GM23338 (cell line): ENCODE data around the gene HCRTR1. TPM values are rescaled to one million over a fixed set of nuclear protein-coding genes. Genes with fewer than 3 reads are reported as not detected.

Experiments used
- ATAC-seq: fragments of 200-7000 bp; cut with Tn5 transposase; 3 replicates; pipeline ENCODE4 v1.9.1; 2020
- DNase-seq: peaks from one replicate; pipeline ENCODE4 v3.0.0-alpha.2; 2015; ENCODE audit warnings: low spot score
- H2AFZ ChIP-seq: fragments of 200-600 bp; sonication (generic); 2 replicates; pipeline ENCODE4 v1.8.0; 2016; ENCODE audit warnings: antibody characterized with exemption, mild to moderate bottlenecking, moderate library complexity
- H3F3A ChIP-seq: fragments of 200-600 bp; sonication (generic); replicated peaks from 2 replicates; pipeline ENCODE4 v1.8.0; 2017; ENCODE audit warnings: antibody characterized with exemption, mixed run types, low read depth
- H3K27ac ChIP-seq: fragments of 200-600 bp; sonication (generic); 2 replicates; pipeline ENCODE4 v1.6.1; 2016; ENCODE audit warnings: low read depth
- H3K27me3 ChIP-seq: fragments of 200-600 bp; sonication (generic); 2 replicates; pipeline ENCODE4 v1.8.0; 2016; ENCODE audit warnings: mild to moderate bottlenecking, mixed run types, moderate library complexity; ENCODE audit not compliant: insufficient read depth
- H3K36me3 ChIP-seq: fragments of 200-600 bp; sonication (generic); 2 replicates; pipeline ENCODE4 v1.8.0; 2016; ENCODE audit warnings: mild to moderate bottlenecking; ENCODE audit not compliant: insufficient read depth
- H3K4me1 ChIP-seq: fragments of 200-600 bp; sonication (generic); 2 replicates; pipeline ENCODE4 v1.8.0; 2016; ENCODE audit warnings: mild to moderate bottlenecking, moderate library complexity; ENCODE audit not compliant: insufficient read depth
- H3K4me2 ChIP-seq: fragments of 200-600 bp; sonication (generic); 2 replicates; pipeline ENCODE4 v1.7.1; 2017; ENCODE audit warnings: mixed run types
- H3K4me3 ChIP-seq: fragments of 200-600 bp; sonication (generic); 2 replicates; pipeline ENCODE4 v1.6.1; 2016; ENCODE audit warnings: mixed run types
- H3K79me2 ChIP-seq: fragments of 200-600 bp; sonication (generic); replicated peaks from 2 replicates; pipeline ENCODE4 v1.8.0; 2017; ENCODE audit warnings: mild to moderate bottlenecking; ENCODE audit not compliant: insufficient read depth
- H3K9me2 ChIP-seq: fragments of 200-600 bp; sonication (generic); 2 replicates; pipeline ENCODE4 v1.8.0; 2017; ENCODE audit not compliant: insufficient read depth
- H4K20me1 ChIP-seq: fragments of 200-600 bp; sonication (generic); replicated peaks from 2 replicates; pipeline ENCODE4 v1.8.0; 2017; ENCODE audit warnings: mild to moderate bottlenecking; ENCODE audit not compliant: insufficient read depth
- H3K27ac Mint-ChIP-seq: 2 replicates; pipeline ENCODE4 v1.8.0; 2020; ENCODE audit warnings: inconsistent platforms, mild to moderate bottlenecking, moderate library complexity, mixed read lengths
- H3K27me3 Mint-ChIP-seq: 3 replicates; pipeline ENCODE4 v1.8.0; 2022; ENCODE audit warnings: low read depth, mild to moderate bottlenecking, moderate library complexity, mixed read lengths, inconsistent platforms; ENCODE audit not compliant: insufficient read depth, poor library complexity
- H3K36me3 Mint-ChIP-seq: 3 replicates; pipeline ENCODE4 v1.8.0; 2021; ENCODE audit warnings: low read depth, mild to moderate bottlenecking, inconsistent platforms, moderate library complexity, mixed read lengths
- H3K4me1 Mint-ChIP-seq: 3 replicates; pipeline ENCODE4 v1.8.0; 2020; ENCODE audit warnings: mild to moderate bottlenecking, inconsistent platforms, mixed read lengths
- H3K4me3 Mint-ChIP-seq: 3 replicates; pipeline ENCODE4 v1.8.0; 2021; ENCODE audit warnings: moderate library complexity, mild to moderate bottlenecking, inconsistent platforms, mixed read lengths
- H3K9me3 Mint-ChIP-seq: 3 replicates; pipeline ENCODE4 v1.8.0; 2020; ENCODE audit warnings: moderate library complexity, mild to moderate bottlenecking, inconsistent platforms, mixed read lengths
- CREB1 ChIP-seq: fragments of 250-450 bp; sonication (Bioruptor Pico); IDR thresholded peaks from 2 replicates; pipeline ENCODE4 v1.5.0; 2020; ENCODE audit warnings: low read depth, mild to moderate bottlenecking, moderate library complexity
- CTCF ChIP-seq, 2 experiments: fragments of 200-600 bp in 1 of 2; sonication (generic) in 1 of 2; conservative IDR thresholded peaks; 2 replicates each; pipeline versions ENCODE4 v1.5.1 to v1.6.1; 2016 to 2017; ENCODE audit warnings: antibody characterized with exemption in 2 of 2, low read depth in 2 of 2, mild to moderate bottlenecking in 2 of 2, moderate library complexity in 1 of 2
- EZH2 ChIP-seq: fragments of 200-600 bp; sonication (generic); IDR thresholded peaks from one replicate; pipeline ENCODE4 v1.8.0; 2017; ENCODE audit warnings: antibody characterized with exemption, mild to moderate bottlenecking, low read depth; ENCODE audit not compliant: unreplicated experiment
- EZH2phosphoT487 ChIP-seq: fragments of 200-600 bp; sonication (generic); IDR thresholded peaks from one replicate; pipeline ENCODE4 v1.8.1; 2018; ENCODE audit warnings: antibody characterized with exemption; ENCODE audit not compliant: unreplicated experiment
- NANOG ChIP-seq: IDR thresholded peaks from 2 replicates; pipeline ENCODE4 v1.6.1; 2016; ENCODE audit warnings: antibody characterized with exemption, borderline replicate concordance
- POLR2AphosphoS5 ChIP-seq: IDR thresholded peaks from 2 replicates; pipeline ENCODE4 v1.6.1; 2016; ENCODE audit warnings: antibody characterized with exemption, low read depth
- REST ChIP-seq: IDR thresholded peaks from one replicate; pipeline ENCODE4 v1.6.1; 2018; ENCODE audit warnings: antibody characterized with exemption; ENCODE audit not compliant: unreplicated experiment
- STAT1 ChIP-seq: IDR thresholded peaks from one replicate; pipeline ENCODE4 v1.6.1; 2016; ENCODE audit warnings: antibody characterized with exemption; ENCODE audit not compliant: unreplicated experiment
- ZNF331 ChIP-seq: fragments of 250-450 bp; sonication (Bioruptor Pico); IDR thresholded peaks from 2 replicates; pipeline ENCODE4 v1.5.0; 2020; ENCODE audit warnings: low read depth, mild to moderate bottlenecking, moderate library complexity
- polyA plus RNA-seq: library from polyadenylated mRNA; unstranded; fragments of >200 nt; fragmentation: Nextera tagmentation; extraction: Ambion mirVana; gene quantifications from 2 replicates; pipeline ENCODE4 v1.2.1, GENCODE V29; 2016
- total RNA-seq: library from RNA; depleted of rRNA; stranded (reverse); fragments of >200 nt; shearing (Covaris generic); gene quantifications from 2 replicates; pipeline ENCODE4 v1.2.3, GENCODE V29; 2014

The HCRTR1 gene
- total and polyA plus RNA-seq, 2 experiments from 2014 or later, result 0.15 to 1.0 TPM

- Histone ChIP-seq H2AFZ (no peak overlapping the region; the same call in 1 of the 2 replicates), H4K20me1 (peaks cover 4% of the 10 kb centered on the region; the same call in 1 of the 2 replicates), H3K4me1 (peaks cover 39% of the 10 kb centered on the region), H3K27me3 (peaks cover 17% of the 10 kb centered on the region), H3K27ac (no peak overlapping the region), H3K4me3 (peak overlapping the region; percentile 57; the same call in 1 of the 2 replicates), H3K36me3 (no peaks in the 10 kb centered on the region), H3K79me2 (no peaks in the 10 kb centered on the region), H3F3A (peaks cover 5% of the 10 kb centered on the region), H3K9me2 (no peaks in the 10 kb centered on the region), H3K4me2 (peak overlapping the region; percentile 82)
- H3K27me3 Mint-ChIP-seq, result peaks cover 17% of the 10 kb centered on the region
- H3K36me3 Mint-ChIP-seq, result no peaks in the 10 kb centered on the region
- H3K9me3 Mint-ChIP-seq, result no peaks in the 10 kb centered on the region
- TF ChIP-seq NANOG, result no peak
- TF ChIP-seq CREB1 (CRISPR knock-in tag), result no peak
- no peak for TF ChIP-seq STAT1
- TF ChIP-seq CTCF (conservative IDR thresholded peaks at IDR 0.05; ENCODE audit: low read depth in 2 of 2), result no peak
- no peak for TF ChIP-seq EZH2phosphoT487
- no peak for TF ChIP-seq POLR2AphosphoS5
- no peak for TF ChIP-seq REST
- TF ChIP-seq ZNF331 (CRISPR knock-in tag), result no peak
- no peak for TF ChIP-seq EZH2
- H3K4me1 Mint-ChIP-seq, result peaks cover 33% of the 10 kb centered on the region
- no peak overlapping the region for H3K4me3 Mint-ChIP-seq
- no peak overlapping the region for H3K27ac Mint-ChIP-seq
- ATAC-seq (no peak), DNase-seq (no peak)
Observed at GRCh38 chr1:31585736-31586365, 31.6 kb upstream of the HCRTR1 start.
